Measurements from ENCODE around the gene FASLG.

Gene FASLG

DNA sequence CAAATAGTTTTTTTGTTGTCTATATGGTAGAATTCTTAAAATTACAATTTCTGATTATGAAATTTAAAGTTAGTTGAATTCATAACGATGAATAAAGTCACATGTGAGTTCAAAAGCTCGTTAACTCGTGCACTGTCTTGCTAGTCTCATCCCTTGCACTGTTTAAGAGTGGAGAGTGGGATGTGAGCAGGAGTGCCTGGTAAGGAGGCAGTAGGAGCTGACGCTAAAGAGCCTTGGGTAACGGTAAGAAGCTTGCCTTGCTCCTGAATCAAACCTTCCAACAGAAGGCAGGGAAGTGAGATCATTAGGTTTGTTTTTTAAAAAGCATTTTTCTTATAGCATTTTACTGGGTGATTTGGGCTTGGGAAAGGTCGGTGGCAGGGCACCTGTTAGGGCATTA lies 2.3 kb upstream of the FASLG start:
- Histone ChIP-seq H3K27me3 (ENCODE audit: insufficient read depth, insufficient read length) (no peaks in the 10 kb centered on the region), H3K9ac (ENCODE audit: insufficient read length, low read depth) (no peak overlapping the region), H3K4me3 (ENCODE audit: insufficient read length, low read depth) (no peak overlapping the region), H3K36me3 (ENCODE audit: insufficient read depth, insufficient read length, low read length) (no peaks in the 10 kb centered on the region), H3K4me1 (ENCODE audit: insufficient read depth, insufficient read length) (no peaks in the 10 kb centered on the region), H3K9me3 (ENCODE audit: insufficient read depth, low read length) (no peaks in the 10 kb centered on the region)
- no peak for DNase-seq (ENCODE audit: low read depth, low spot score)
- TF ChIP-seq ZNF274 (IDR thresholded peaks at IDR 0.05; ENCODE audit: low read depth, low read length) (no peak), YY1 (IDR thresholded peaks at IDR 0.05; ENCODE audit: insufficient read depth, insufficient read length) (no peak), SUZ12 (IDR thresholded peaks at IDR 0.05; ENCODE audit: extremely low read depth, insufficient read depth, insufficient read length) (no peak)

DNA sequence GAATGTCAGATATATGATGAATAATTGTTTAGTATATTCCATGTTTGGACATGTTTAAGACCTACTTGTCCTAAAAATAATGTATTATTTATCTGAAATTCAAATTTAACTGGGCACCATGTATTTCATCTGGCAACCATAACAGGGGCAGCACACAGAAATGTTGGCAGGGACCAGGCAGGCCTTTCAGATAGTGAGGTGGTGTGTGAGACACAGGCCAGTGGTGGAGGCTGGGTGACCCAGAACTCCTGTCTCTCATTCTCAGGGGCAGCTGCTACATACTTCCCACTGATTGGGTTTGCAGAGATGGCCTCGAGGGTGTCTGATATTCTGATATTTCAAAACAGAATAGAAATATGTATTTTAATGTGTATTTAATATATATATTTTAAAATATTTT lies 1.3 kb upstream of the FASLG start:
- no peaks in the 10 kb centered on the region for H3K4me1 ChIP-seq (ENCODE audit: insufficient read depth, insufficient read length)
- no peak for DNase-seq (ENCODE audit: low read depth, low spot score)
- H3K36me3 ChIP-seq (ENCODE audit: insufficient read depth, insufficient read length, low read length) = no peaks in the 10 kb centered on the region
- H3K4me3 ChIP-seq (ENCODE audit: insufficient read length, low read depth) = no peak overlapping the region
- no peaks in the 10 kb centered on the region for H3K9me3 ChIP-seq (ENCODE audit: insufficient read depth, low read length)
- no peaks in the 10 kb centered on the region for H3K27me3 ChIP-seq (ENCODE audit: insufficient read depth, insufficient read length)
- TF ChIP-seq YY1 (IDR thresholded peaks at IDR 0.05; ENCODE audit: insufficient read depth, insufficient read length) = no peak
- no peak for TF ChIP-seq ZNF274 (IDR thresholded peaks at IDR 0.05; ENCODE audit: low read depth, low read length)
- no peak for TF ChIP-seq SUZ12 (IDR thresholded peaks at IDR 0.05; ENCODE audit: extremely low read depth, insufficient read depth, insufficient read length)
- no peak overlapping the region for H3K9ac ChIP-seq (ENCODE audit: insufficient read length, low read depth)

DNA sequence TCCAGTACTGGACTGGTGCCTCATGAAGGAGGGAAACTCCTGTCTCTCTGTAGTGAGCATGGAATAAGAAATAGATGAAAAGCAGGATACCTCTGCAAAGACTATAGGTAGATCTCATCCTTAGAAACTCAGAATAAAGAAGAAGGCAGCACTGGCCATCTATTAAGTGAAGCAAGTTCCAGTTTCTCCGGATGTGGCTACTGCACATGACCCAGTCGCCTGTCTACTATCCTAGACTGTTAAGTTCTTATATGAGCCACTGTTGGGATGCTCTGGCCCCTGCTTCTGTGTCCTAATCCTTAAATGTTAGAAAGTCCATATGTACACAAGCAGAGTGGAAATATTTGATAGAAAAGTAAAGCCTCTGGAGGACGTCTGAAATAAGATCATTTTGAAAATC lies 2.2 kb downstream of the FASLG start:
- Histone ChIP-seq H3K27me3 (ENCODE audit: insufficient read depth, insufficient read length) (no peaks in the 10 kb centered on the region), H3K9ac (ENCODE audit: insufficient read length, low read depth) (no peak overlapping the region), H3K4me1 (ENCODE audit: insufficient read depth, insufficient read length) (no peaks in the 10 kb centered on the region), H3K36me3 (ENCODE audit: insufficient read depth, insufficient read length, low read length) (no peaks in the 10 kb centered on the region), H3K9me3 (ENCODE audit: insufficient read depth, low read length) (no peaks in the 10 kb centered on the region; the same call in 1 of the 2 replicates), H3K4me3 (ENCODE audit: insufficient read length, low read depth) (no peak overlapping the region)
- TF ChIP-seq ZNF274 (IDR thresholded peaks at IDR 0.05; ENCODE audit: low read depth, low read length) (no peak), YY1 (IDR thresholded peaks at IDR 0.05; ENCODE audit: insufficient read depth, insufficient read length) (no peak), SUZ12 (IDR thresholded peaks at IDR 0.05; ENCODE audit: extremely low read depth, insufficient read depth, insufficient read length) (no peak)
- no peak for DNase-seq (ENCODE audit: low read depth, low spot score)

DNA sequence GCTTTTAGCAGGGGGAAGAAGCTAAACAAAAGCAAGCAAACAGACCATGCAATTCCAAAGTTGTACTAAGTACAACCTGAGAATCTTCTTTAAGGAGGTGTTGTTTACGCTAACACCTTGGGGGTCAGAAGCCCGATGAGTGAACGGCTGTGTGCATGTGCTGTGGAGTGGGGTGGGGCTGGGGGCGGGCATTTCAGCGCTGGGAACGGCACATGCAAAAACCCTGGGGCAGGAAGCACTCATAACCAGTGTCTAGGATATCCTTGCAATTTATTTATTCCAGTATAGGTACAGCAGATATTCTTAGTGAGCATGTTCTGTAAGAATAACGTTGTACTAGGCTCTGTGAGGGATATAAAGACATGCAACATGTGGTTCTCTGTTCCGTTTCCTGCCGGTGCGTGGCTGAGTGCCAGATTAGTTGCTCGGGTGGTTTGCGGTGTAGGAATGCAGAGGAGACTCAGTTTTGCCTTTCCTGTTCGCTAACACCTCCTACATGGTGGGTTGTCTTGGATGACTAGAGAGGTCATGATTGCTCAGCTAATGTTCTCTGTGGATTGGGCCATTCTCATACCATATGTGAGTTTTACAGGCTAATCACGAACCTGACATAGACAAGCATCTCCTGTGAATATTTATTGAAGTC lies 3.7 kb downstream of the FASLG start:
- no peaks in the 10 kb centered on the region for H3K4me1 ChIP-seq (ENCODE audit: insufficient read depth, insufficient read length)
- H3K9me3 ChIP-seq (ENCODE audit: insufficient read depth, low read length) = no peaks in the 10 kb centered on the region; the same call in 1 of the 2 replicates
- H3K4me3 ChIP-seq (ENCODE audit: insufficient read length, low read depth) = no peak overlapping the region
- no peak for TF ChIP-seq ZNF274 (IDR thresholded peaks at IDR 0.05; ENCODE audit: low read depth, low read length)
- TF ChIP-seq YY1 (IDR thresholded peaks at IDR 0.05; ENCODE audit: insufficient read depth, insufficient read length) = no peak
- TF ChIP-seq SUZ12 (IDR thresholded peaks at IDR 0.05; ENCODE audit: extremely low read depth, insufficient read depth, insufficient read length) = no peak
- no peaks in the 10 kb centered on the region for H3K36me3 ChIP-seq (ENCODE audit: insufficient read depth, insufficient read length, low read length)
- H3K27me3 ChIP-seq (ENCODE audit: insufficient read depth, insufficient read length) = no peaks in the 10 kb centered on the region
- no peak for DNase-seq (ENCODE audit: low read depth, low spot score)
- H3K9ac ChIP-seq (ENCODE audit: insufficient read length, low read depth) = no peak overlapping the region

DNA sequence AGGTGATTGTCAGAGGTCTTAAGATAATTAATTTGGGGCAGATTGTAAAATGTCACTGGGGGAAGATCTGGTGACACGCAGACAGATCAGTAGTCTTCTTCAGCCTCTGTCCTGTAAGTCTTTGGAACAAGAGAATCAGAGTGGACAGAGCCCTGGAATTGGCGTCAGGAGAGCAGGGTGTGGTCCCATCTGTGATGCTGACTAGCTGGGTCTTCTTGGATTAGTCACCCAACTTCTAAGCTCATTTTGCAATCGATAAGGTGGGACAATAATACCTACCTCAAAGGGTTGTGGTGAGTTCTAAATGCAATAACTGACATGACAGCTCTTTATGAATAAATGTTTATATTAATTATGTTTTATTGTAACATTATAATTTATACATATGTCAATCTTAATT lies 4.8 kb downstream of the FASLG start:
- TF ChIP-seq ZNF274 (IDR thresholded peaks at IDR 0.05; ENCODE audit: low read depth, low read length) (no peak), YY1 (IDR thresholded peaks at IDR 0.05; ENCODE audit: insufficient read depth, insufficient read length) (no peak), SUZ12 (IDR thresholded peaks at IDR 0.05; ENCODE audit: extremely low read depth, insufficient read depth, insufficient read length) (no peak)
- H3K4me1 ChIP-seq (ENCODE audit: insufficient read depth, insufficient read length) = no peaks in the 10 kb centered on the region
- no peaks in the 10 kb centered on the region for H3K27me3 ChIP-seq (ENCODE audit: insufficient read depth, insufficient read length)
- no peak overlapping the region for H3K4me3 ChIP-seq (ENCODE audit: insufficient read length, low read depth)
- H3K36me3 ChIP-seq (ENCODE audit: insufficient read depth, insufficient read length, low read length) = no peaks in the 10 kb centered on the region
- DNase-seq (ENCODE audit: low read depth, low spot score) = no peak
- H3K9me3 ChIP-seq (ENCODE audit: insufficient read depth, low read length) = no peaks in the 10 kb centered on the region; the same call in 1 of the 2 replicates
- no peak overlapping the region for H3K9ac ChIP-seq (ENCODE audit: insufficient read length, low read depth)

DNA sequence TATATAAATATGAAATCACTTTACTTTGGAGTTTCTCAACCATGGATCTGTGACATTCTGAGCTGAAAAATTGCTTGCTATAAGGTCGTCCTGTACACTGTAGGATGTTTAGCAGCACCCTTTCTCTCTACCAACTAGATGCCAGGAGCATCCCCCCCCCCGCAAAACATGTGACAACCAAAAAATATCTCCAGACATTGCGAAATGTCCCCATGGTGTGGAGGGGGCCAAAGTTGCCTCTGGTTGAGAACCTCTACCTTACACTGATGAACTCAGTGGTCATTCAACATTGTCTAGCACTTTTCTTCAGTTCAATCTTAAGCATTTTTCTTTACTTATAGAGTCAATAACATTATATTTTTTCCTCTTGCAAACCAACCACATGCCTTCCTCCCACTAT lies 9.2 kb downstream of the FASLG start:
- Histone ChIP-seq H3K9me3 (ENCODE audit: insufficient read depth, low read length) (no peaks in the 10 kb centered on the region; the same call in 1 of the 2 replicates), H3K27me3 (ENCODE audit: insufficient read depth, insufficient read length) (no peaks in the 10 kb centered on the region), H3K36me3 (ENCODE audit: insufficient read depth, insufficient read length, low read length) (no peaks in the 10 kb centered on the region), H3K4me3 (ENCODE audit: insufficient read length, low read depth) (no peak overlapping the region), H3K4me1 (ENCODE audit: insufficient read depth, insufficient read length) (no peaks in the 10 kb centered on the region), H3K9ac (ENCODE audit: insufficient read length, low read depth) (no peak overlapping the region)
- no peak for DNase-seq (ENCODE audit: low read depth, low spot score)
- no peak for TF ChIP-seq ZNF274 (IDR thresholded peaks at IDR 0.05; ENCODE audit: low read depth, low read length)
- no peak for TF ChIP-seq SUZ12 (IDR thresholded peaks at IDR 0.05; ENCODE audit: extremely low read depth, insufficient read depth, insufficient read length)
- no peak for TF ChIP-seq YY1 (IDR thresholded peaks at IDR 0.05; ENCODE audit: insufficient read depth, insufficient read length)

DNA sequence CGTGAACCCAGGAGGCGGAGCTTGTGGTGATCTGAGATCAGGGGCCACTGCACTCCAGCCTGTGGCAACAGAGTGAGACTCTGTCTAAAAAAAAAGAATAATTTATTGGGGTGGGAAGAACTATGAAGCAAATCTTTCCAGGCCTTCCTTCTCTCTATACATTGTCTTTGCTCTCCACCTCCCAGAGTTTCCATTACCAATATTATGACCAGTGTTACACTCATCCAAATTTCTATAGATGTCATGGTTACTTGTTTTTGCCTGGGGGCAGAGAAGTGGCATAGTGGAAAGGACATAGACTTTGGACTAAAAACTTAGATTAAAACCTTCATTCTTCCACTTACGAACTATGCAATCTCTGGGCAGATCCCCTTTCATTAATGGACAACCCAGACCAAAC lies 10.1 kb downstream of the FASLG start:
- H3K9ac ChIP-seq (ENCODE audit: insufficient read length, low read depth) = no peak overlapping the region
- TF ChIP-seq SUZ12 (IDR thresholded peaks at IDR 0.05; ENCODE audit: extremely low read depth, insufficient read depth, insufficient read length) (no peak), ZNF274 (IDR thresholded peaks at IDR 0.05; ENCODE audit: low read depth, low read length) (no peak), YY1 (IDR thresholded peaks at IDR 0.05; ENCODE audit: insufficient read depth, insufficient read length) (no peak)
- no peaks in the 10 kb centered on the region for H3K36me3 ChIP-seq (ENCODE audit: insufficient read depth, insufficient read length, low read length)
- H3K9me3 ChIP-seq (ENCODE audit: insufficient read depth, low read length) = no peaks in the 10 kb centered on the region
- no peak for DNase-seq (ENCODE audit: low read depth, low spot score)
- H3K27me3 ChIP-seq (ENCODE audit: insufficient read depth, insufficient read length) = no peaks in the 10 kb centered on the region
- no peaks in the 10 kb centered on the region for H3K4me1 ChIP-seq (ENCODE audit: insufficient read depth, insufficient read length)
- H3K4me3 ChIP-seq (ENCODE audit: insufficient read length, low read depth) = no peak overlapping the region

Data from NT2/D1 (cell line).